ENCODE data around the gene RFX3.

GRCh38 chr9:3458806-3459475 lies 66.9 kb downstream of the RFX3 start:
- TF ChIP-seq CTCF (IDR thresholded peaks at IDR 0.05; ENCODE audit: low read length) (no peak), EZH2 (optimal IDR thresholded peaks at IDR 0.05; ENCODE audit: low read depth, low read length) (no peak)

All from MM.1S (cell line).